HG03571 (cell line): Measurements from ENCODE around the gene ARHGAP29.
"Not testable (repeated sequence)": the region's sequence is repeated elsewhere in the genome, so short reads cannot be mapped to it uniquely, and the experiment has no call there.

ENCODE experiments used
- ATAC-seq: cut with Tn5 transposase; IDR thresholded peaks from one replicate; pipeline ENCODE4 v1.9.1; 2021; ENCODE audit not compliant: unreplicated experiment

The ARHGAP29 gene

DNA sequence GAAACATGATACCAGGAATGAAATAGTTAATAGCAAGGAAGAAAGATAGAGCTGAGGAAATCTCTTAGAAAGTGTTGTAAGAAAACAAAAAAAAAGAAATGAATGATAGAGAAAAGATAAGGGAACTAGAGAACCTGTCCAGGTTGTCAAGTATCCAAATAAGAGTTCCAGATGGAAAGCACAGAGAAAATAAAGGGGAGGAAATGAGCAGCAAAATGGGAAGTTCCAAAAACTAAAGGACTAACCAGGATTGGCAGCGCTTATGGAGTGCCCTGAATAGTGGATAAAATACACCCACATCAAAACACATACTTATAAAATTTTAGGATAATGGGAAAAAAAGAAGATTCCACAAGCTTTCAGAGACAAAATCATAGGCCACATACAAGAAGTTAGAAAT is 55.2 kb downstream of the ARHGAP29 start:
- ATAC-seq, result no peak

DNA sequence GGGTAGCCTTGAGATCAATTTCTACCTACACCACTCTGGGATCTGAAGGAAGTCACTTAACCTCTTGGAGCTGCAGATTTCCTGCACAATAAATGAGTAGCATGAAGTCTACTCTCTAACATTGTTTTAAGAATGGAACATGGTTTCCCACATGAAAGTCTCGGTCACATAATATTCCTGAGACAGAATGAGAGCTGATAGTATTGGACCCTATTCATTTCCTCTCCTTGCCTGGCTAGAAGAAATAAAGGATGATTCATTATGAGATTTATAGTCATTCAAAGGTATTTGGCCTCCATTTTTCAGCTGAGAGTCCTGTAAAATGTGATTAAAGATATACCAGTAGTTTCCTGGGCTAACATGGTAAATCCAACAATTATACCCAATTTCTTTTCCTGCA is 56.7 kb downstream of the ARHGAP29 start:
- no peak for ATAC-seq

DNA sequence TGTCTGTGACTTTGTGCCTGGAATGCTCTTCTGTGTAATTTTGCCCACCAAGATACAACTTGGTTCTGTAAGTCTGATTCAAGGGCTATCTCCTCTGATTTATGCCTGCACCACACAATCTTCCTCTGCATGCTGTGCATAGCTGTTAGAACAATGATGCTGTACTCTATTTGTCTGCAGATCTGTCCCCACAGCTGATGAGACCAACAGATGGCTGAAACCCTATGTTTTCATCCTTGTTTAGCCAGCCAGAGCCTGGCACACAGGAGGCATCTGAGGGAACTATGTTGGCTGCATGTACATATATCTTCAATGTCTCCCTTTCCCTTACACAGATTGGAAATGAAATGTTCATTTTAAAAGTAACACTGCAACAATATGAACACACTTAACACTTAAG is 58.5 kb downstream of the ARHGAP29 start:
- ATAC-seq, result no peak

DNA sequence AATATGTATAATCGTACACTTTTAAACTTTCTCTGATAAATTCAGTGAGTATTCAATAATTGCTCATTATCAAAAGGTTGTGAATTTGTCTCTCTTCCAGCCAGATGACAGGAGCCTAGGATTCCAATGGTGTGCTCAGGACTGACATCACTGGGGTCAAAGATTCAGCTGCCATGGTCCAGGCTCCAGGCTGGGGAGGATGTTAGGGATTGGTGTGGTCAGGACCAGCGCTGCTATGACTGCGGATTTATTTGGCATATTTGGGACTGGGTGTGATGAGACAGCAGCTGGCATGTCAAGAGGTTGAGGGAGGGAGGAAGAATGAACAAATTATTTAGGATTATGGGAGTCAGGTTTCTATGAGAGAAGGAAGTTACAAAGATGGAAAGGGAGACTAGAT is 68.3 kb downstream of the ARHGAP29 start:
- ATAC-seq, result no peak

DNA sequence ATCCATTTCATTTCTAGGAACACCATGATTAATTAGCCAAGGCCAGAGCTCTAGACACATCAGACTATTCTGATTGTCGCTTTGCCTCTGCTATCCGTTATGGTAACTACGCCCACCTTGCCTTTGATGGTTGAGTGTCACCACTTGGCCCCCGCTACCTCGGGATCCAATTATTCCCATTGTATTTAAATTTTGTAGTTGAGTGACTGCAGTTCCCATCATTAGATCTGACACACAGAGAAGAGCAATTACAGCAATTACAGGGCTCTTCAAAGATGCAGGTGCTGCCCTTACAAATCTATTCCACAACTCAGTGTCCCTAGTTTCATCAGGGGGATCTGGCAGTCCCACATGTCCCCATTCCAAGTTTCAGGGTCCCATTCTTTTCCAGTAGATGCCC is 71.5 kb downstream of the ARHGAP29 start:
- ATAC-seq, result no peak

DNA sequence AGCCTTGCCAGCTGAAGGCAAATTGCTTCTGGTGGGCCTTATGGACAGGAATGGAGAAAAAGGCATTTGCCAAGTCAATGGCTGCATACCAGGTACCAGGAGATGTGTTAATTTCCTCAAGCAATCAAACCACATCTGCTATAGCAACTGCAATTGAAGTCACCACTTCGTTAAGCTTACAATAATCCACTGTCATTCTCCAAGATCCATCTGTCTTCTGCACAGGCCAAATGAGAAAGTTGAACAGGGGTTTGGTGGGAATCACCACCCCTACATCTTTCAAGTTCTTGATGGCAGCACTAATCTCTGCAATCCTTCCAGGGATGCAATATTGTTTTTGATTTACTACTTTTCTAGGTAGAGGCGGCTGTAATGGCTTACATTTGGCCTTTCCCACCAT is 72.5 kb downstream of the ARHGAP29 start:
- ATAC-seq, result not testable (repeated sequence)

DNA sequence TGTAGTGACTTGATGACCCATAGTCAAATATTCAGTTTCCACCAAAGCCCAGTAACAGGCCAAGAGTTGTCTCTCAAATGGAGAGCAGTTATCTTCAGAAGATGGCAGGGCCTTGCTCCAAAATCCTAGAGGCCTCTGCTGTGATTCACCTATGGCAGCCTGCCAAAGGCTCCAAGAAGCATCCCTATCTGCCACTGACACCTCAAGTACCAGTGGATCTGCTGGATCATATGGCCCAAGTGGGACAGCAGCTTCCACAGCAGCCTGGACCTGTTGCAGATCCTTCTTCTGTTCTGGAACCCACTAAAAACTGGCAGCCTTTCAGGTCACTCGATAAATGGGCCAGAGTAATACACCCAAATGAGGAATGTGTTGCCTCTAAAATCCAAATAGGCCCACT is 73.3 kb downstream of the ARHGAP29 start:
- not testable (repeated sequence) for ATAC-seq

DNA sequence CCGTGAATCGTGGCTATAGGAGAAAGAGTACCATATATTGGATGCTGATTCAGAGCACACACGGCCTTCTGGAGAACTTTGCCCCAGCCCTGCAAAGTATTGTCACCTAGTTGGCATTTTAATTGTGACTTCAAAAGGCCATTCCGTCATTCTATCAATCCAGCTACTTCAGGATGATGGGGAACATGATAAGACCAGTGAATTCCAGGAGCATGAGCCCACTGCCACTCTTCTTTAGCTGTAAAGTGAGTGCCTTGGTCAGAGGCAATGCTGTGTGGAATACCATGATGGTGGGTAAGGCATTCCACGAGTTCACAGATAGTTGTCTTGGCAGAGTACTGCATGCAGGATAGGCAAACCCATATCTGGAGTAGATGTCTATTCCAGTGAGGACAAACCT is 74.1 kb downstream of the ARHGAP29 start:
- not testable (repeated sequence) for ATAC-seq

DNA sequence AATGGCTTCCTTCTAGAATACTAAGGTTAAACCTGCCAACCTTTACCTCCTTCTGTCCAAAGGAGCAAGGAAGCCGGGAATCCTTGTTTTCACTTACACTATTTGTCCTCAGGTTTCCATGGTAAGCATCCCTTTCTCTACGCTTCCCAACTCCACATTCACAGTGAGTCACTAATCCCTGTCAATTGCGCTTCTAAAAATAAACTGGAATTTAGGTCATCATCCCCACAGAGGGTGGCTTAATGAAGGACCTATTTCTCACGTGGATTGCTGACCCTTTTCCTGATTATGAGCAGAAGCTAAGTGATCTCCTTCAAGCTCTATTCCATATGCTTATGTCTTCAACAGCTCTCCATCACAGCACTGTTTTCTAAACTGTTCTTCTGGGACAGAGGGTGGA is 76.6 kb downstream of the ARHGAP29 start:
- no peak for ATAC-seq

DNA sequence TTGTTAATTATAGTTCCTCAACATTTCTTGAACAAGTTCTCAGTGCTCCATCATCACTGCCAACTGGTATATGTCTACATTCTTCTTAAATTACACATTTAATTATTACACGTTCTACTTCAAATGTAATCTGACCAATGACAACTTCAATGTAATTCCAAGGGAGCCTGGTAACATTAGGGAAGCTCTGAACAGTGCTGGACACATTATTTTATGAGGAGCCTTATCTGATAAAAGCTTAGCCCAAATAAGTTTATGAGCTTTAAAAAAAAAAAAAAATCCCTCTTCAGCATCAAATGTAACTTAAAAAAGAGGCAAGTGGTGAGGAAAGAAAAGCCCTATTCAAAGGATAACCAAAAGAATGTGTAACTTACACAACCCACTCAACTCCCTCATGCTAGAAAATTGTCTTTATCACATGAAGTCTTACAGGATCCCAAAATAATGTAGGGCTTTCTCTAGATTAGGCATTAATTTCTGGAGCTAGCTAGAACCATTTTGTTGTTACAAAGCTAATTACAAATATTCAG is 81.2 kb downstream of the ARHGAP29 start:
- ATAC-seq, result no peak

DNA sequence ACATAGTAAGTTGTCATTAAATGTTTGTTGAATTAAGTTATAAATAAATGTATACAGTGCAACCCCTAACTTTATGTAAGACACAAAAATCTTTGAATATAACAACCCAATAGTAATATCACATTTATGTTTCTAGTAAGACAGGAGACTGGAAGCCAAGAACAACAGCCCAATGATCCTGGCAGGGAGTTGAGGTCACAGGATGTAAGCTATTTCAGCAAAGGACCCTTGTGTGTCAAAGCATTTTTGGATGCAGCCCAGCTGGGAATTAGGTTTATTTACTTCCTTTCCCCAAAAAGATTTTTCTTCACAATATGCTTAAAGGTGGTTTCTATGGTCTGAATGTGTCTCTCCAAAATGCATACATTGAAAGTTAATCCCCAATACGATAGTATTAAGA is 82.4 kb downstream of the ARHGAP29 start:
- no peak for ATAC-seq

DNA sequence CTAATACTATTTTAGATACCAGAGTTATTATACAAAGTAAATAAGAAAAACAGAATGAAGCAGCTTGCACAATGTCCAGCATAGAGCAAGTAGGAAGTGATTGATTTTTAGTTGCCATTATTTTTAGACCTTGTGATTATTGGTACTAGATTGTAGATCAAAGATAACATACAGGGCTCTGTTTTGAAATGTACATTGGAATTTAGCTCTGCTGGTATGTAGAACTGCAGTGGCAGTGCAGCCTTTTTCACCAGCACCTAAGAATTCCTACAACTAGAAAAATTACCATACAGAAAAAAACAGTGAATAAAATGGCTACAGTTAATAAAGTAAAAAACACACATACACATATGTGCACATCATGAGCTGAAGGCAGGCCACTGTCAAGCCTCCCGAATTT is 84.3 kb downstream of the ARHGAP29 start:
- ATAC-seq, result no peak

DNA sequence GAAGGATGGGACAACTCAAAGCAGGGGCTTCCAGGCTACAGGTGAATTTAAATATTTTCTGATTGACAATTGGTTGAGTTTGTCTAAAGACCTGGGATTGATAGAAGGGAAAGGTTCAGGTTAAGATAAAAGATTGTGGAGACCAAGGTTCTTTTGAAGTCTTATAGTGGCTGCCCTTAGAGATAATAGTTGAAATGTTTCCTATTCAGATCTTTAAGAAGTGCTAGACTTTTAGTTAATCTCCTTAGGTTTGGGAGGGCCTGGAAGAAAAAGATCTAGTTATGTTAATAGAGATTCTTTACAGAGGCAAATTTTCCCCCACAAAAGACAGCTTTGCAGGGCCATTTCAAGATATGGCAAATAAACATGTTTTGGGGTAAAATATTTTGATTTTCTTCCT is 88.2 kb downstream of the ARHGAP29 start:
- not testable (repeated sequence) for ATAC-seq

DNA sequence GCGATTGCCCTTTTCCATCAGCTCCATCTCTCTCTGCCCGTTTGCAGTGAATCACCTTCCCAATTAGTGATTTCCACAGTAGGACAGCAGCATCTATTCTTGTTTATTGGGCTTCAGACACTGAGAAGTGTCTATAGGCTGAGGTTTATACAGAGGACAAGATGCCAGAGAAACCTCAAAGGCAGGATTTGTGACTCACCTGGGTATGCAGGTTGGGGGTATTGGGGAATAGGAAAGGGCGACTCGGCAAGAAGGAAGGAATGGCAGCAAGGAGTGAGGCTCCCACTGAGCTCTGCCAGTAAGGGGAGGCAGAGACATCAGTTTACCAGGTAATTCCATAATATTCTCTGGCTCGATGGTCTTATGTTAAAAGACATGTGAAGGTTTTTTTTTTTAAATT is 91.1 kb downstream of the ARHGAP29 start:
- ATAC-seq, result no peak

DNA sequence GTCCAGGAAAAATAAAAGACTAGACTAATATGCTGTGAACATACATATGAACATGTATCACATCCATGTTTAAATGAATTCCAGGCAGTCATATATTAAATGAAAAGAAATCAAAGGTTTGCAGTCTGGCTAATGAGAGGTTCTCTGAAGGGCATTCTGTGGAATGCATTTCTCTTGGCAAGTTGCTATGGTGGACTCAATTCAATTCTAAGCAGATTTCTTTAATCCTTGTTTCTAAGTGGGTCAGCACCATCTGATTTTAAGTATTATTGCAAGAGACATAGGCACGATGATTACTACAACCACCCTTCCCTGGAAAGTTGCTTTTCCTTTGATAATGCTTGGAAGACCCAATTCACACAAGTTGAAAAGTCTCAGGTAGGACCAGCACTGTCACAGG is 92.5 kb downstream of the ARHGAP29 start:
- no peak for ATAC-seq

DNA sequence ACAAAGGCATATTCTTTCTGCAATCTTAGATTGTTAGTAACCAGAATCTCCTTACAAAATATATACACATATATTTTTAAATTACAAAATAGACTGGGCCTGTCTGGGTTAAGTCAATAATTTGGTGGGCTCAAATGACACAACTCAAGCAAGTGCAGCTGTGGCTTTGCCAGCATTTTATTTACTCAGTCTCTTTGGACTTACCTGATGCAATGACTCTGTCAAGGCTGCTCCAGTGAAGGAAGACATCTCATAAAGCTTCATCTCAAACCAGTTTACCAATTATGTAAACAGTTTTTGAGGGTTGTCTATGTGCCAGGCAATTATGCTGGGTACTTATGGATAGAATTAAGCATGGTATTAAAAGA is 93.6 kb downstream of the ARHGAP29 start:
- no peak for ATAC-seq

DNA sequence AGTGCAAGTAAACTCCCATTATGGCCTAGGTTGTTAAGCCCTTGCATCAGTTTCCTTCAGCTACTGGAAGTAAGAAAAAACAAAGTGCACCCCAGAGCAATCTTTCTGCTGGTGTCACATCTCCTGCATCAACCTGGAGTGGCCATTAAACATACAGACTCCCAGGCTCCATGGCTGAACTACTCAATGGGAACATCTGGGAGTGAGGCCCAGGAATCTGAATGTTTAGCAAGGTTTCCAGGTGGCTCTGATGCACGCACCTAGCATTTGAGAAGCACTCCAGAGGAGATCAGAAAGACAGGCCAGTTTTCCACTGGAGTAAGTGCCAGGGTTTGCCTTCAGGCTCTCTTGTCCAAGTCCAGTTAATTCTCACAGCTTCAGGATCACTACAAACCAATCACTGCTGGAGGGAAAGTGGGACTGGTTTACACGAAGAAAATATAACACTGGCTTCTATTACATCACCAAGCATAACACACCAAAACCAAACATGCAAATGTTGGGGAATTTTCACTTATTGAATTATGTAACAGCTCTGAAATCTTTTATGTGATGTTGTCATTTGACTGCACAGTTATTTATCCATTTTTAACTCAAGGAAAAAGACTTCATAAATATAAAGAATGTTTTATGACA is 94.1 kb downstream of the ARHGAP29 start:
- no peak for ATAC-seq

DNA sequence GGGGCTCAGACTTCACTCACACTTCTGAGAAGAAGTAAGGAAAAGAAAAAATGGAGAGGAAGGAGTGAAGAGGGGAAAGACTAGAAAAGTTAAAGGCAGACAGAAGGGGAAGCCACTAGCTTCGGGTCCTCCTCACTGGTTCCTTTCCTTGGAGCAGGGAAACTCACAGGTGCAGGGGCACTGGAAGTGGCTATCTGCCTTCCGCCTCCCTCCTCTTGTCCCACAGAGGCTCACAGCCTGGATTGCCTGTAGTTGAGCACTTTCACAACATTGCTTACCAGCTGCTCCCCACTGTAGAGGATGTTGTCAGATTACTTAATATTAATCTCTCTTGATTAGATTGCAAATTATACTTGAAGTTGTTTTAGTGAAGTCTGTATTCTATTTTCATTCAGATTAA is 94.8 kb downstream of the ARHGAP29 start:
- ATAC-seq, result no peak

DNA sequence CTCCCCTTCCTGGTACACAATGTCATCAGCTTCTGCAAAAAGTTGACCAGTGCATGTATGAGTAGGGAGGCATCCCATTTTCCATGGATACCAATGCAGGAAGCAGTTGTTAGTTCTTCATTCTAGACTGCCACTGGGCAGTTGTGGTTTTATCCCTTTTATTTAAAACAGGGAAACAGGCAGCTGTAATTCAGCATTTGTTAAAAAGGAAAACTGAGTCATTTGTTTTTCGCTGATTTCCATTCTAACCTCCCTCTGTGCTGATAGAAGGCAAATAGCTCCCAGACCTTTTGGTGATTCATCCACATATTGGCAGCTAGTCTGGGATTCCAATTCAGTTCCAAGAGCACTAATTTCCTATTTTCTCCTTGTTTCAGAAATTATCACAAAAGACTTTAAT is 95.4 kb downstream of the ARHGAP29 start:
- no peak for ATAC-seq

DNA sequence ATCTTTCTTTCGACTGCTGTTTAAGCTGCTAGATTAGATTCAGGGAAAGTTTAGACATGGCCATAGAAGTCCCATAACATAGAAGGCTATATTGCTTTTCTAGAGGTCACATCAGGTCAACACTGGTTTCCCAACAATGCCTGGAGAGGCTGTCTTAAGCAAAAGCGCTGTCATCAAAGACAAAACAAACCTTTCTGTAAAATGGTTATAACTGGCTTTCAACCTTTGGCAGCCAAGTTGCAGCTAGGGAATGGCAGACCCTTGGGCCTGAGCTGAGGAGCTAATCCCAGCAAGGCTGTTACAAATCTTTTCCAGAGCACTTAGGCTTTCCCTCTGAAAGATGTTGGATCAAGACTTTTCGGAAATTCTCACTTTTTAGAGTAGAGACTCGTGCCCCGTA is 105.3 kb downstream of the ARHGAP29 start:
- ATAC-seq, result no peak

DNA sequence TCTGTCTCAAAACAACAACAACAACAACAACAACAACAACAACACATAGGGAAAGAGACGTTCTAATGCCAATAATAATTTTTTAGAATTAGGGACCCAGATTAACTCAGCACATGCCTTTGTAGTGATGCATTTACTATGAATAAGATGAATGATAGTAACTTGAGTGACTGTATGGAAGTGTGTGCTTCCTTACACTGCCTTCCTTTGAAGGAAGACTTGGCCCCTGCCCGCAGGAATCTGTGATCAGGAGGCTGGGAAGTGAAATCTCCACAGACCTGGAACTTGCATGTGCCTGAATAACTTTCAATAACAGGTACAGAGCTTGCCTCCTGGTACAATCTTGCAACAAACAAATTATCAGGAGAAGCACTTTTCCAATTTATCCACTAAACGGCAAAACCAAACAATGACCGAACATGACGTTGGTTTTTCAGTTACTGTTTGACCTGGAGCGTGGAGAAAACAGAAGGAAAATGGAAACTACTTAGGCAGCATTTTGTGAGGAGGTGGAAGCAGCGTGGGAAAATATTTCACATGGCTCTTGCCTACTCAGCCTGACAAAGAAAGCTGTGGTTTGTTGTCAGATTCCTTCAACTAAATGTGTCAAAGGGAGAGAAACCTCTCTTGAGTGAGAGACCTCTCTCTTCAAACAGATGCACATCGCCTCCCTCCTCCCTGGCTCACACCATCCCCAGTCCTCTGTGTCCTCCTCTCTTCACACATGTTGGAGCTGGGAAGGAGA is 106.4 kb downstream of the ARHGAP29 start:
- ATAC-seq, result no peak

DNA sequence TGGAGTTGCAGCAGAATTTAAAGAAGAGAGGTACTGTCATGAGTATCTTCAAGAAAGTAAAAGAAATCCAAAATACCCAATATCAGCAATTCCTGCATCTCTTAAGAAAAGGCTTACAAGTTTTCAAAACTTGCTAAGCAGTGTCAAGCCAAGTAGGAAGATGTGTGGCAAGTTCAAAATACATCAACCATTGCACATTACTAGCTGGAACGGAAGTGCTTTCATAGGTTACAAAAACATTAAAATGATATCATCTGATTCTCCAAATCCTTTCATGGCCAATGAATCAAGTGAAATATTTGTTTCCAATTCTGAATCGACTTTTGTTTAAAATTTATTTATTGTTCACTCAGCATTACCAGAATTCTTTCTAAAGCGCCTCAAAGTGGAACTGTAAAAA is 110.7 kb downstream of the ARHGAP29 start:
- no peak for ATAC-seq
